Fibroblast of lung (primary cell): ENCODE results near the gene SYNJ2BP. TPM values are rescaled to one million over a fixed set of nuclear protein-coding genes. Genes with fewer than 3 reads are reported as not detected.

Source experiments
- DNase-seq, 2 donors: peaks; one replicate each; pipeline versions ENCODE4 v3.0.0 to v3.0.0-alpha.2; 2010; ENCODE audit warnings: low read depth in 2 of 2
- H2AFZ ChIP-seq: 2 replicates; pipeline ENCODE4 v1.5.1; 2012; ENCODE audit warnings: low read length, control low read depth, inconsistent platforms
- H3K27ac ChIP-seq: 2 replicates; pipeline ENCODE4 v1.5.1; 2011; ENCODE audit warnings: low read length, control low read depth; ENCODE audit not compliant: insufficient read depth
- H3K27me3 ChIP-seq: 2 replicates; pipeline ENCODE4 v1.5.1; 2011; ENCODE audit warnings: mild to moderate bottlenecking, low read length; ENCODE audit not compliant: control insufficient read depth, insufficient read depth
- H3K36me3 ChIP-seq: 2 replicates; pipeline ENCODE4 v1.5.1; 2011; ENCODE audit warnings: low read length; ENCODE audit not compliant: control insufficient read depth, insufficient read depth
- H3K4me1 ChIP-seq: 2 replicates; pipeline ENCODE4 v1.5.1; 2011; ENCODE audit warnings: low read length; ENCODE audit not compliant: control insufficient read depth, insufficient read depth; ENCODE audit errors: extremely low read depth
- H3K4me2 ChIP-seq: 2 replicates; pipeline ENCODE4 v1.5.1; 2011; ENCODE audit warnings: low read length, control low read depth; ENCODE audit not compliant: insufficient read depth; ENCODE audit errors: extremely low read depth
- H3K4me3 ChIP-seq, 4 experiments: fragments of 200-600 bp in 1 of 4; sonication (generic) in 1 of 4; replicated peaks in 1 of 4; 2 replicates each; pipeline ENCODE4 v1.5.1; 2011 to 2016; ENCODE audit warnings: low read length in 4 of 4, low read depth in 3 of 4, mild to moderate bottlenecking in 3 of 4, control low read depth in 2 of 4, inconsistent platforms in 1 of 4, mixed read lengths in 1 of 4; ENCODE audit not compliant: insufficient read depth in 1 of 4; ENCODE audit errors: control extremely low read depth in 1 of 4
- H3K79me2 ChIP-seq: 2 replicates; pipeline ENCODE4 v1.5.1; 2012; ENCODE audit warnings: mild to moderate bottlenecking, low read length, inconsistent platforms; ENCODE audit not compliant: control insufficient read depth, insufficient read depth
- H3K9ac ChIP-seq: 2 replicates; pipeline ENCODE4 v1.5.1; 2011; ENCODE audit warnings: mild to moderate bottlenecking, low read length, control low read depth; ENCODE audit not compliant: insufficient read depth
- H3K9me3 ChIP-seq: 2 replicates; pipeline ENCODE4 v1.5.1; 2012; ENCODE audit warnings: low read depth, low read length; ENCODE audit not compliant: control insufficient read depth, insufficient read depth
- H4K20me1 ChIP-seq: 2 replicates; pipeline ENCODE4 v1.5.1; 2011; ENCODE audit warnings: low read length; ENCODE audit not compliant: control insufficient read depth, insufficient read depth; ENCODE audit errors: extremely low read depth
- CTCF ChIP-seq, 2 donors: IDR thresholded peaks in 1 of 2; conservative IDR thresholded peaks in 1 of 2; 1 replicate in 1 of 2; 2 replicates in 1 of 2; pipeline ENCODE4 v1.5.1; 2011 to 2012; ENCODE audit warnings: low read length in 2 of 2, control low read depth in 1 of 2, inconsistent platforms in 1 of 2, low read depth in 1 of 2, mild to moderate bottlenecking in 1 of 2
- EZH2 ChIP-seq: IDR thresholded peaks from 2 replicates; pipeline ENCODE4 v1.5.1; 2012; ENCODE audit warnings: low read length, control low read depth, mild to moderate bottlenecking; ENCODE audit errors: missing control alignments
- polyA minus RNA-seq: library from RNA; depleted of rRNA, polyadenylated mRNA; stranded (reverse); fragments of >200 nt; gene quantifications from 2 replicates; pipeline ENCODE4 v1.2.3, GENCODE V29; 2011; ENCODE audit warnings: low replicate concordance
- polyA plus RNA-seq, 2 donors: library from polyadenylated mRNA; depleted of rRNA in 1 of 2; stranded (reverse) in 1 of 2; unstranded in 1 of 2; fragments of >200 nt; gene quantifications; 2 replicates each; pipeline ENCODE4 v1.2.1, GENCODE V29; 2011 to 2012; ENCODE audit warnings: missing spikeins in 1 of 2
- total RNA-seq: library from RNA; depleted of rRNA; stranded (reverse); fragments of >200 nt; gene quantifications from 2 replicates; pipeline ENCODE4 v1.2.1, GENCODE V29; 2014

SYNJ2BP gene
- total RNA-seq (14.4 and 15.4 TPM in 2 replicates), polyA plus RNA-seq (22.7 and 28.4 TPM in 2 replicates), polyA minus RNA-seq (2.2 and 5.3 TPM in 2 replicates)
- polyA plus RNA-seq (2012), result 13.4 and 17.4 TPM in 2 replicates

- H3K9ac ChIP-seq, result peak within 1 kb of the TSS; percentile 64
- H3K27me3 ChIP-seq, result no peaks in the 10 kb centered on the region
- H3K4me1 ChIP-seq, result no peaks in the 10 kb centered on the region
- H3K4me2 ChIP-seq, result peak within 1 kb of the TSS; percentile 44
- peak; percentile 68 to 72 for DNase-seq
- peak within 1 kb of the TSS; percentile 65 for H3K27ac ChIP-seq
- no peaks in the 10 kb centered on the region for H3K9me3 ChIP-seq
- no peaks in the 10 kb centered on the region for H4K20me1 ChIP-seq
- TF ChIP-seq EZH2 (no peak), CTCF (conservative IDR thresholded peaks at IDR 0.05 in 1 of 2, IDR thresholded peaks at IDR 0.05 in 1 of 2; ENCODE audit: low read depth in 1 of 2, low read length in 2 of 2) (no peak)
- H2AFZ ChIP-seq, result peak within 1 kb of the TSS; percentile 93
- peaks cover 9% of the 10 kb centered on the region for H3K79me2 ChIP-seq
- no peaks in the 10 kb centered on the region for H3K36me3 ChIP-seq
- peak within 1 kb of the TSS; percentile 54 to 100 (median 86) for H3K4me3 ChIP-seq
These were observed at the start of gene SYNJ2BP for GRCh38 chr14:70416725-70417349. Gene SYNJ2BP, minus strand, starts transcription at chr14:70417090. Its CDS starts 127 bp downstream, at chr14:70416963.

- Histone ChIP-seq H2AFZ (no peak overlapping the region), H3K79me2 (no peaks in the 10 kb centered on the region), H3K27ac (no peak overlapping the region), H3K4me3 (no peak overlapping the region), H3K9ac (no peak overlapping the region), H3K36me3 (no peaks in the 10 kb centered on the region), H3K4me1 (no peaks in the 10 kb centered on the region), H3K4me2 (no peak overlapping the region), H3K27me3 (no peaks in the 10 kb centered on the region), H3K9me3 (no peaks in the 10 kb centered on the region), H4K20me1 (no peaks in the 10 kb centered on the region)
- DNase-seq, result no peak
- no peak for TF ChIP-seq EZH2
- TF ChIP-seq CTCF (conservative IDR thresholded peaks at IDR 0.05 in 1 of 2, IDR thresholded peaks at IDR 0.05 in 1 of 2; ENCODE audit: low read depth in 1 of 2, low read length in 2 of 2), result no peak
These were observed 37.8 kb upstream of the SYNJ2BP start for GRCh38 chr14:70454731-70455130.

GRCh38 chr14:70451874-70452273 lies 35.0 kb upstream of the SYNJ2BP start, which contains the start of gene ADAM21:
Gene ADAM21, plus strand, starts transcription at chr14:70452174. Its CDS starts 5,326 bp downstream, at chr14:70457500.
- Histone ChIP-seq H3K36me3 (no peaks in the 10 kb centered on the region), H3K27me3 (no peaks in the 10 kb centered on the region), H3K4me2 (no peak within 1 kb of the TSS), H3K9me3 (no peaks in the 10 kb centered on the region), H3K4me1 (no peaks in the 10 kb centered on the region), H3K27ac (no peak within 1 kb of the TSS), H3K4me3 (no peak within 1 kb of the TSS), H2AFZ (no peak within 1 kb of the TSS), H4K20me1 (no peaks in the 10 kb centered on the region), H3K79me2 (no peaks in the 10 kb centered on the region), H3K9ac (no peak within 1 kb of the TSS)
- DNase-seq, result no peak
- TF ChIP-seq CTCF (conservative IDR thresholded peaks at IDR 0.05 in 1 of 2, IDR thresholded peaks at IDR 0.05 in 1 of 2; ENCODE audit: low read depth in 1 of 2, low read length in 2 of 2), result no peak
- no peak for TF ChIP-seq EZH2
